Ishikawa (cell line): ENCODE measurements around the gene NME7.

ENCODE experiments used
- CEBPB ChIP-seq: IDR thresholded peaks from 2 replicates; pipeline ENCODE4 v1.6.1; 2012
- CREB1 ChIP-seq: IDR thresholded peaks from 2 replicates; pipeline ENCODE4 v1.6.1; 2012; ENCODE audit warnings: low read depth
- EGR1 ChIP-seq: IDR thresholded peaks from 2 replicates; pipeline ENCODE4 v1.6.1; 2012
- EP300 ChIP-seq: IDR thresholded peaks from 2 replicates; pipeline ENCODE4 v1.6.1; 2012; ENCODE audit warnings: borderline replicate concordance
- FOXM1 ChIP-seq: IDR thresholded peaks from 2 replicates; pipeline ENCODE4 v1.6.1; 2012; ENCODE audit warnings: low read depth, borderline replicate concordance
- MAX ChIP-seq: IDR thresholded peaks from 2 replicates; pipeline ENCODE4 v1.6.1; 2012
- NFIC ChIP-seq: IDR thresholded peaks from 2 replicates; pipeline ENCODE4 v1.6.1; 2012
- RAD21 ChIP-seq: IDR thresholded peaks from 2 replicates; pipeline ENCODE4 v1.6.1; 2012; ENCODE audit warnings: low read depth
- REST ChIP-seq: IDR thresholded peaks from 2 replicates; pipeline ENCODE4 v1.6.1; 2012; ENCODE audit warnings: low read depth, mild to moderate bottlenecking
- TAF1 ChIP-seq: IDR thresholded peaks from 2 replicates; pipeline ENCODE4 v1.6.1; 2012; ENCODE audit warnings: low read depth, mild to moderate bottlenecking
- TCF12 ChIP-seq: IDR thresholded peaks from 2 replicates; pipeline ENCODE4 v1.6.1; 2012; ENCODE audit warnings: low read depth
- TEAD4 ChIP-seq: IDR thresholded peaks from 2 replicates; pipeline ENCODE4 v1.6.1; 2012
- USF1 ChIP-seq: IDR thresholded peaks from 2 replicates; pipeline ENCODE4 v1.6.1; 2012
- YY1 ChIP-seq: IDR thresholded peaks from 2 replicates; pipeline ENCODE4 v1.6.1; 2012; ENCODE audit warnings: low read depth
- ZBTB7A ChIP-seq: IDR thresholded peaks from 2 replicates; pipeline ENCODE4 v1.6.1; 2012; ENCODE audit warnings: low read depth

Gene NME7

GRCh38 chr1:169307176-169307575 is 60.4 kb downstream of the NME7 start:
- TF ChIP-seq CREB1 (no peak), TCF12 (no peak)

- no peak for TF ChIP-seq CEBPB
- TF ChIP-seq EGR1, result no peak
- TF ChIP-seq YY1, result no peak
- no peak for TF ChIP-seq REST
- no peak for TF ChIP-seq RAD21
- TF ChIP-seq USF1, result no peak
- no peak for TF ChIP-seq FOXM1
- no peak for TF ChIP-seq CREB1
- no peak for TF ChIP-seq NFIC
- TF ChIP-seq ZBTB7A, result no peak
- no peak for TF ChIP-seq TAF1
- TF ChIP-seq MAX, result no peak
- TF ChIP-seq TEAD4, result no peak
- no peak for TF ChIP-seq EP300
Observed at GRCh38 chr1:169305948-169306347, 61.6 kb downstream of the NME7 start.

- TF ChIP-seq CEBPB, result no peak
- TF ChIP-seq EP300, result no peak
- TF ChIP-seq MAX, result no peak
- TF ChIP-seq REST, result no peak
- no peak for TF ChIP-seq USF1
- TF ChIP-seq EGR1, result no peak
- no peak for TF ChIP-seq TAF1
- TF ChIP-seq FOXM1, result no peak
- TF ChIP-seq TEAD4, result no peak
- TF ChIP-seq RAD21, result no peak
- no peak for TF ChIP-seq TCF12
- no peak for TF ChIP-seq YY1
- TF ChIP-seq NFIC, result no peak
- TF ChIP-seq CREB1, result no peak
Observed at GRCh38 chr1:169305356-169305755, 62.2 kb downstream of the NME7 start.

- TF ChIP-seq TEAD4, result no peak
- TF ChIP-seq FOXM1, result no peak
- no peak for TF ChIP-seq TAF1
- TF ChIP-seq CREB1, result no peak
- TF ChIP-seq RAD21, result no peak
- no peak for TF ChIP-seq TCF12
- no peak for TF ChIP-seq CEBPB
- no peak for TF ChIP-seq EGR1
- TF ChIP-seq MAX, result no peak
- no peak for TF ChIP-seq REST
- no peak for TF ChIP-seq ZBTB7A
- no peak for TF ChIP-seq EP300
Observed at GRCh38 chr1:169300854-169301253, 66.7 kb downstream of the NME7 start.

- TF ChIP-seq FOXM1, result no peak
- no peak for TF ChIP-seq NFIC
- no peak for TF ChIP-seq USF1
- no peak for TF ChIP-seq EGR1
- TF ChIP-seq EP300, result no peak
- no peak for TF ChIP-seq MAX
- TF ChIP-seq YY1, result no peak
- no peak for TF ChIP-seq TCF12
- TF ChIP-seq RAD21, result no peak
- TF ChIP-seq ZBTB7A, result no peak
- TF ChIP-seq TAF1, result no peak
- TF ChIP-seq TEAD4, result no peak
- TF ChIP-seq CEBPB, result no peak
- no peak for TF ChIP-seq REST
Observed at GRCh38 chr1:169298441-169298840, 69.2 kb downstream of the NME7 start.
